ENCODE data around the gene HSPA4L. TPM values are rescaled to one million over a fixed set of nuclear protein-coding genes. Genes with fewer than 3 reads are reported as not detected.
A peak's percentile ranks its signal among the peaks of the same experiment; 100 is the strongest.

The HSPA4L gene
- total RNA-seq, 2 donors from 2014 or later, result 4.9 to 5.4 TPM

GRCh38 chr4:127783955-127784770, 2.0 kb downstream of the HSPA4L start:
- H3K27ac ChIP-seq, result peak overlapping the region; percentile 74 to 86
- no peak for TF ChIP-seq CTCF (IDR thresholded peaks at IDR 0.05)
- H3K4me3 ChIP-seq, result peak overlapping the region in 1 of 2 donors; percentile 75
- peaks cover 0 to 21% of the 10 kb centered on the region in 2 donors for H3K4me1 ChIP-seq
- no peaks in the 10 kb centered on the region for H3K36me3 ChIP-seq
- DNase-seq (ENCODE audit: low spot score), result no peak
- H3K9me3 ChIP-seq, result no peaks in the 10 kb centered on the region
- H3K27me3 ChIP-seq, result no peaks in the 10 kb centered on the region

- H3K27me3 ChIP-seq, result no peaks in the 10 kb centered on the region
- H3K9me3 ChIP-seq, result no peaks in the 10 kb centered on the region
- no peak for DNase-seq (ENCODE audit: low spot score)
- H3K27ac ChIP-seq, result no peak overlapping the region
- TF ChIP-seq CTCF (IDR thresholded peaks at IDR 0.05), result peak in 1 of 2 donors; percentile 21
- H3K36me3 ChIP-seq, result no peaks in the 10 kb centered on the region
- no peak overlapping the region for H3K4me3 ChIP-seq
- H3K4me1 ChIP-seq, result peaks cover 0 to 11% of the 10 kb centered on the region in 2 donors
Measured at GRCh38 chr4:127788517-127788916, 6.4 kb downstream of the HSPA4L start.

GRCh38 chr4:127791391-127791790, 9.3 kb downstream of the HSPA4L start:
- TF ChIP-seq CTCF (IDR thresholded peaks at IDR 0.05), result no peak
- Histone ChIP-seq H3K36me3 (no peaks in the 10 kb centered on the region), H3K27ac (no peak overlapping the region), H3K9me3 (no peaks in the 10 kb centered on the region), H3K27me3 (no peaks in the 10 kb centered on the region), H3K4me3 (no peak overlapping the region), H3K4me1 (no peaks in the 10 kb centered on the region)
- no peak for DNase-seq (ENCODE audit: low spot score)

GRCh38 chr4:127793528-127793927, 11.4 kb downstream of the HSPA4L start:
- no peaks in the 10 kb centered on the region for H3K4me1 ChIP-seq
- no peaks in the 10 kb centered on the region for H3K36me3 ChIP-seq
- no peaks in the 10 kb centered on the region for H3K27me3 ChIP-seq
- no peaks in the 10 kb centered on the region for H3K9me3 ChIP-seq
- DNase-seq (ENCODE audit: low spot score), result no peak
- no peak for TF ChIP-seq CTCF (IDR thresholded peaks at IDR 0.05)
- H3K27ac ChIP-seq, result no peak overlapping the region
- no peak overlapping the region for H3K4me3 ChIP-seq

GRCh38 chr4:127799711-127800110, 17.6 kb downstream of the HSPA4L start:
- no peaks in the 10 kb centered on the region for H3K4me1 ChIP-seq
- H3K9me3 ChIP-seq, result no peaks in the 10 kb centered on the region
- H3K27ac ChIP-seq, result no peak overlapping the region
- DNase-seq (ENCODE audit: low spot score), result no peak
- H3K36me3 ChIP-seq, result no peaks in the 10 kb centered on the region
- TF ChIP-seq CTCF (IDR thresholded peaks at IDR 0.05), result no peak
- no peak overlapping the region for H3K4me3 ChIP-seq
- H3K27me3 ChIP-seq, result no peaks in the 10 kb centered on the region

All from right atrium auricular region (tissue), 2 donors.